HG03354 (cell line): ENCODE results near the gene FNDC3B.

Source experiments
- ATAC-seq: cut with Tn5 transposase; IDR thresholded peaks from one replicate; pipeline ENCODE4 v1.9.1; 2021; ENCODE audit warnings: mild to moderate bottlenecking; ENCODE audit not compliant: unreplicated experiment, poor library complexity, severe bottlenecking

Gene FNDC3B

GRCh38 chr3:172332256-172333041 lies 293.1 kb downstream of the FNDC3B start:
- peak; percentile 87 for ATAC-seq

GRCh38 chr3:172333042-172333377 lies 293.6 kb downstream of the FNDC3B start:
- ATAC-seq: no peak

DNA sequence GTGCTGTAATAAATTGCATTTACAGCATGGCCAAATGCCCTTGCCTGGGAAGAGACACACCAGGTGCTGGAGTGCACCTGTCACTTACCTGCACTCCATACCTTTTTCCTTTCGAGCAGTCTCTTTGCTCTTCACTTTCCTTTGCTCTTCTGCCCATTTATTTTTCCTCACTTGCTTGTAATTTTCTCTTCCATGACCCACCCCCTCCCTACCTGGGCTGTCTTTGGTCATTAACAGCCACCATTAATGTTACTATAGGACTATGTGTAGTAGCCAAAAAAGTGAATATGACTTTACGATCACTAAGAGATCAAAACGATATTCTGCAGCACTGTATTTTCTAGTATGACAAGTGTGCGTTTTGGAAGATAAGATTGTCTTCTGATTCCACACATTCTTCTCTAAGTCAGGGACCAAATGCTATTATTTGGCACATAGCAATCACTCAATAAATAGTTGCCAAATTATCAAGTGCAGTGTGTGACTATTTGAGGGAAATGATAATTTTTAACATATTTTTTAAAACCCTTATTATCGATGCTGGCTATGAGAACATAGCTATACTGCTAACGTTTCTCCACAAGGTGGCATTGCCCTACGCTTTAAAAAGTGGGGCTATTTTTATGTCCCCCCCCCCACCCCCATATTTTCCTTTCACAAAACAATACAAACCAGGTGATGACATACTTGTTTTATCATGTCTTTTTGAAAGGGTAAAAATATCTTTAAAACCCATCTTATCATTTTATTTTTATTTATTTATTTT lies 294.5 kb downstream of the FNDC3B start:
- no peak for ATAC-seq

- ATAC-seq: no peak
Observed at GRCh38 chr3:172334671-172335207, 295.4 kb downstream of the FNDC3B start.

GRCh38 chr3:172339892-172340291 lies 300.5 kb downstream of the FNDC3B start:
- ATAC-seq: no peak

DNA sequence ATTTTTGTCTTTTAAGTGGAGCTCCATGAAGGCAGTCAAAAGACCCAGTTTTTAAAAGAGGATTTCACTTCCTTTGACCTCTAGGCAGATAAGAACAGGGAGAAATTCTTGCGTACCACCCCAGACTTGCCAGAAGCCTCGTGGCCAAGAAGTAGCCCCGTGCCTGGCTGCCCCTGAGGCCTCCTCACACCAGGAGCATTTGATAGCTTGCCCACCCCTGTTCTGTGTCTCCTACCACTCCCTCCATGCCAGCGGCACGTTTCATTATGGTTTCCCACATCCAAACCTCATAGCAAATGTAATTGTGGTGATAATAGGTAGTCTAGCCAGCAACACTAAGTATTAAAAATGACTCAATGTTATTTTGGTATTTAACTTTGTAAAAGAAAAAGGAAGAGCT lies 301.2 kb downstream of the FNDC3B start:
- ATAC-seq: no peak

DNA sequence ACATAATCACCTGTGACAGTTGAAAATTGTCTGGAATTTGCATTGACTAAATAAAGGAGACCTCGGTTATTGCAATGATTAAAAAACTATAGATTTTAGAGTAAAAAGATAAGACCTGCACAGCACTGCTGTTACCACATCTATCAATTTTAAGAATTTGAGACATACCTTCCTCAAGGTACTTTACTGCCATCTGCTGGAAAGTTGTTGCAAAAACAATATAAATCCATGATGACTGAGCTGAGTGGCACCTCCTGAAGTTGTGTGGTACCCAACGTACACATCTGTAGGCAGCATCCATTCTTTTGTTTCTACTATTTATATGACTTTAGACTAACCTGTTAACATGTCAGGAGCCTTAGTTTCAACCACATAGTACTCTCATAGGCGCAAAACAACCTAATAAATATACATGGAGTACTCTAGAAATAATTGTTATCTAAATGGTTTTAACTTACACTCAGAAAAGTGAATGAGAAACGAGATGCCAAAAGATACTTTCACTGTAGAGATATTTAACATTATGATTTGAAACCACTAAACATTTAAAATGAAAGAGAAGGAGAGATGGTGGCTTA lies 302.2 kb downstream of the FNDC3B start:
- peak; percentile 85 for ATAC-seq

DNA sequence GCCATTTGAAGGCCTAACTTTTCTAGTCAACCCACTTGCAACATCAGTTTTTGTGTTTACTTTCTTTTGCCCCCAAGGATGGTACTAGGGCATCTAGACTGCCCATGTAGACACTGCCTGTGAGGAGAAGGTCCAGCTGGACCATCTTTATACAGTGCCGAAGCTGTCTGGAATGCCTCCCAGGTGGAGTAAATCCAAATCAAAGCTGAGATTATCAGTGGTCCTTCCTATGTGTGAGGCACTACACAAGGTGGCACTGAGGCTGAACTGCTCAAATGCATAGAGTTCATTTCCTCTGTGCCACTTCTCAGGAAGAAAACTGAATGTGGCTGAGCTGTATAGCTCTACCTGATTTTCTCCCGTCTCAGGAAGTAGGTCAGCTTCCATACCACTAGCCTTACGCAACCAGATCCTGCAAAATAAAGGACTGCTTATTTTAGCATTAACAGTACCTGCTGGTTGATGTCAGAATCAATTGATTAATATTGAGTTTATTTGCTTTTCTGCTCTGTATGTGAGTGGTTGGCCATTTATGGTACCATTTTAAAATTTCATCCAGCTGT lies 302.8 kb downstream of the FNDC3B start:
- no peak for ATAC-seq

GRCh38 chr3:172343117-172343516 lies 303.7 kb downstream of the FNDC3B start:
- ATAC-seq: no peak

GRCh38 chr3:172343979-172344378 lies 304.6 kb downstream of the FNDC3B start:
- no peak for ATAC-seq

DNA sequence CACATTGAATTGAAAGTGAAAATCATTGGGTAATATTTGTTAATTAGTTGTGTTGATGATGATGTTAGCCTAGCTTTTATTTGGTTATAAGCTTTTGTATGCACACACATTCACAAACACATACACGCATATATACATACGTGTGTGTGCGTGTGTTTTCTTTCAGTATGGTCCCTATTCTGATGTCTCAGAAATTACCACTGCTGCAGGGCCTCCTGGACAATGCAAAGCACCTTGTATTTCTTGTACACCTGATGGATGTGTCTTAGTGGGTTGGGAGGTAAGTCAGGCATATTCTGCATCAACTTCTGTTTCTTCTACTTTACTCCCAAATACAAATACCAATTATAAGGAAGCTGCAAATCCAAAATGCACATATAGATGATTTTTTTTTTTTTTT lies 306.8 kb downstream of the FNDC3B start:
- ATAC-seq: no peak

DNA sequence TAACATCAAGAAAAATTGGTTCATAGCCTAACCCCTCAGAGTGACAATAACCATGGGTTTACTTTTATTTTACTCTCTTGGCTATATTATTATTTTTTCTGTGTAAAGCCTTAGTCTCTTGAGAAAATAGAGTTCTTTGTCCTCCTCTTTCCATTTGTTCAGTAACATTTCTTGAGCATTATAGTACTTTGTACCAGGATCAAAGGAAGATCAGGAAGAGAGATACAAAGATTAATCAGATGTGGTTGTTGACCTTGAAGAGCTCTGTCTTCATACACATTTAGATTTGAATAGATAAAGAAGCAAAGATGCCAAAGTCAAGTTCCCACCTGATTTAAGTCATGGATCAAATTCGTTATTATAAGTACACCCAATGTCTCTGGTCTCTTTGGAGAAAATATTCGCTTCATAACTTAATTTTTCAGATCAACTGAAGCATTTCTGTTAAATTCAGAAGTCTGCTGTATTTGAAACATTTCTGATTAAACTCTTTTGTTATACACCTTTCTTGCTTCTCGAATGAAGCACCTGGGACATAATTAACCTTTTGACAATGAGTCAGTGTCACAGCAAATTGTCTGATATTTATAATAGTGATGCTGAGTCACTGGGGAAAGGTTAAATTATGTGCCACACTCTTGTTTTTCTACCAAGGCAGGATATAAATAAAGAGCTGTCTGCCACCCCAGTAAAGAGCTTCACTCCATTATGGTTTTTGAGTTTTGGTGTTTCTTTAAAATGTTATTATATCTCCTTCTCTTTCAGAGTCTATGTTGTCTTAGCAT lies 308.7 kb downstream of the FNDC3B start:
- no peak for ATAC-seq

DNA sequence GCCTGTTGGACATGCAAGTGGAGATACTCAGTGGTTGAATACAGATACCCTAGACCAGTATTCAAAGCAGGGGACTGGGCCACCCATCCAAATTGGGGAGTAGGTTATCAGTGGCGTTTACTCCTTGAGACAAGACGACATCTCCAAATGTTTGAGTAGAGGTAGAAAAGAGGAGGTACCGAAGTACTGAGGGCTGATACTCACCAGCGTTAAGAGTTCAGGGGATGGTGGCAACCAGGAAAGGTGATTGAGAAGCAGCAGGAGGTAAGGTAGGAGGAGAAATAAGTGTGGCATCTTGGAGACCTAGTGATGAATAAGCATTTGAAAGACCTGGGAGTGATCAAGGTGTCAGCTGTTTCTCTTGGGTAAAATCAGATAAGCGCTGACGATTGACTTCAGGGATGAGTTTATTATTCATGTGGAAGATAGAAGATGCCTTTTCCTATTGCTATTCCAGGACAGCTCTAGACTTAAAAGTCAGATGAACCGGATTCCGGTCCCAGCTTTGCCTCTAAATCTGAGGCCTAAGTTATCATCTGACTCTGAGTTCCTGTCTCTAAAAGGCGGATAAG lies 312.6 kb downstream of the FNDC3B start:
- ATAC-seq: no peak

DNA sequence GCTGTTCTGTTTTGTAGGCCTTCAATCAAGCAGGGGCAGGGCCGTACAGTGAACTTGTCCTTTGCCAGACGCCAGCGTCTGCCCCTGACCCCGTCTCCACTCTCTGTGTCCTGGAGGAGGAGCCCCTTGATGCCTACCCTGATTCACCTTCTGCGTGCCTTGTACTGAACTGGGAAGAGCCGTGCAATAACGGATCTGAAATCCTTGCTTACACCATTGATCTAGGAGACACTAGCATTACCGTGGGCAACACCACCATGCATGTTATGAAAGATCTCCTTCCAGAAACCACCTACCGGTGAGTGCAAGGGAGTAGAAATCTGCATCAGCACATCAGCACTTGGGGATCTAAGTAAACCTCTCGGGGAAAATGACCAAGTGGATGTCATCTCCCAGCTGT lies 313.4 kb downstream of the FNDC3B start:
- no peak for ATAC-seq

DNA sequence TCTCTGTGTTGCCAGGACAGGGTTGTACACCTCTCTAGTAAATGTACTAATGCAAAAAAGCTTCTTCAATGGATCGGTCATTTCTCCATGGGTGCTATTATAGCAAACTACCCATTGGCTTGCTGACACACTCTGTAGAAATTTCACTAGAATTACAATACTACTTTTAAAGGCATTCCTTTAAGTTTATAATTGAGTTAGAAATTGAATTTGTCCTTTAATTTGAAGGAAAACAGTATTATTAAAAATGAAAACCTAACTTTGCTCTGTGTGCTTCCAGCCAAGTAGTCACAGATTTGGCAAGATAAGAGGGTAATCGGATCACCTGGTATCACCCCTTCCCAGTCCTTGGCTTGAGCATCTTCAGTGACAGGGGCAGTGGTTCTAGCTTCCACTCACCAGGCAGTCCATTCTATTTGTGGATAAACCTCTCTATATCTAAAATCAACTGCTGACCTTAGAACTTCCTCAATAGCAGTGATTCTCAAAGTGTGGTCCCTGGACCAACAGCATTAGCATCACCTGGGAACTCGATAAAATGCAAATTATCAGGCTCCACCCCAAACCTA lies 315.6 kb downstream of the FNDC3B start:
- ATAC-seq: no peak

DNA sequence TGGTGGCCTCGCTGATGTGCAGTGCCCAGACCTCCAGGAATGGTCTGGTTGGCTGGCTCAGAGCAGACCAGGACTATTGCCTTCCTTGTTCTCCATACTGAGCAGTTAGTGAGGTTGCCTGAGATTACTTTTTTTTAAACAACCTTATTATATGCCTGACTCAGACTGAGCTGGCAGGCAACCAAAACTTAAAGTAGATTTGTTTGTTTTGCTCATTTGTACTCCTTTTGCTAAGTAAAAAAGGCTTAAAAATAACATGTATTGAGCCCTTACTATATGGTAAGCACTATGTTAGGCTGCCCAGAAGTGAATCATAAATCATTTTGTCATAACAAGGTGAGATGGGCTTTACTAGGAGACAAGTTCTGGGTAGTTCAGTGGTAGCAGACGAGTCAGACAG lies 316.5 kb downstream of the FNDC3B start:
- ATAC-seq: no peak

DNA sequence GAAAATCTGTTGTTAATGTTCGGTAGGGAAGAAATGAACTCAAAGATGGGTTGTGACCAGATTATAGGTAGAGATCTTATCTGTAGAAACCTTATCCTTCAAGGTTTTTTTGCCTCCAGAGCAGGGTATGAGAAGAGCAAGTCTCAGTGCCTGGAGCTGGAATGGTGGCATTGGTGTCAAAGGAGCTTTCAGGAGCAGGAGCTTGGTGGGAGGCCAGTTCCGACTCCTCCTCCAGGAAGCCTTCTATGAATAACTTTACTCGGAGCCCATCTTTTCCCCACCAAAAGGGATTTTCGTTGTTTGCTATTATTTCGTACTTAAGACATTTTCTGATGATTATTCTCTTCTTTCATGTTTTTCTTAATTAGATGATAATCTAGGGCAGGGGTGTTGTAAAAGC lies 317.0 kb downstream of the FNDC3B start:
- ATAC-seq: no peak

DNA sequence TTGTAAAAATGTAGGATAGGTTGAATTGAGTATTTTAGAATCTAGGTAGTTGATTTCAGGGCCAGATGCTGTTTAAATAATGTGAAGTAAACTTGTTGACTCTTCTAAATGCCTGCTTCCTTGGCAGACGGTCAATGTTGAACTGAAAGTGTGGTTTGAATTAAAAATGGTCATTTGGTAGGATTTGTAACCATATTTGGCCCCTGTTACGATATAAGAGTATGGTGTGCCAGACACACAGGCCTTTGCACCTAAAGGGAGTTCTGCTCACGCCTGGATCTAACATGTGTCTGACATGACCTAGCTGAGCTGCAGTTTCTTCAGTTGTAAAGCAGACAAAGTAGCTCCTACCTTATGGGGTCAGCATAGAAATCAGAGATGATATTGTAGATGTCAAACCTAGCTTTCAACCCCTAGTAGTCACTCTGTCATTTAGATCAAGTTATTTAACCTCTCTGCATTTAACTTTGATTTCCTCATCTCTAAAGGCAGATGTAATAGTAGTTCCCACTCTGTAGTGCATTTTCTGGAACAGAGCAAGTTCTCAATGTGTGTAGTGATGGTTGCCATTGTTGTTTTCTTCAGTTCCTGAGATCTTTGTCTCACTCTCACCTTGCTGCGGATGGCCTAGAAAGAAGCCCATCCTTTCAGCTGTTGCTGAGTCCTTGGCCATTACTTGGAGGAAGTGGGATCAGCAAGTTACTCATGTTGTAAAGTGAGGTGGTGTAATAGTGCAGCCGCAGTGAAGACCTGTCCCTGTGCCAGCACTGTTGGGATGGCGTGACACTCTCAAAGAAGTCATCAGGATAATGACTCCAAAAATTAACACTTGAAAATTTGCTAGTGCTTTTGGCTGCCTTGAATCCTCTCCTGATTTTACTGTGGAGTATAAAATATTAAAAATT lies 318.7 kb downstream of the FNDC3B start:
- no peak for ATAC-seq
